ENCODE measurements around the gene FTSJ3.

GRCh38 chr17:63804328-63804727 lies 23.1 kb downstream of the FTSJ3 start:
- TF ChIP-seq CTCF (IDR thresholded peaks at IDR 0.05) = no peak
- TF ChIP-seq EP300 (IDR thresholded peaks at IDR 0.05) = no peak
- no peak for TF ChIP-seq POLR2A (IDR thresholded peaks at IDR 0.05)

Data from ovary (tissue), 3 donors.